Measurements from ENCODE around the gene SERPINA9.

The SERPINA9 gene

GRCh38 chr14:94460631-94461416 lies 15.2 kb downstream of the SERPINA9 start:
- TF ChIP-seq, protein P1, sequence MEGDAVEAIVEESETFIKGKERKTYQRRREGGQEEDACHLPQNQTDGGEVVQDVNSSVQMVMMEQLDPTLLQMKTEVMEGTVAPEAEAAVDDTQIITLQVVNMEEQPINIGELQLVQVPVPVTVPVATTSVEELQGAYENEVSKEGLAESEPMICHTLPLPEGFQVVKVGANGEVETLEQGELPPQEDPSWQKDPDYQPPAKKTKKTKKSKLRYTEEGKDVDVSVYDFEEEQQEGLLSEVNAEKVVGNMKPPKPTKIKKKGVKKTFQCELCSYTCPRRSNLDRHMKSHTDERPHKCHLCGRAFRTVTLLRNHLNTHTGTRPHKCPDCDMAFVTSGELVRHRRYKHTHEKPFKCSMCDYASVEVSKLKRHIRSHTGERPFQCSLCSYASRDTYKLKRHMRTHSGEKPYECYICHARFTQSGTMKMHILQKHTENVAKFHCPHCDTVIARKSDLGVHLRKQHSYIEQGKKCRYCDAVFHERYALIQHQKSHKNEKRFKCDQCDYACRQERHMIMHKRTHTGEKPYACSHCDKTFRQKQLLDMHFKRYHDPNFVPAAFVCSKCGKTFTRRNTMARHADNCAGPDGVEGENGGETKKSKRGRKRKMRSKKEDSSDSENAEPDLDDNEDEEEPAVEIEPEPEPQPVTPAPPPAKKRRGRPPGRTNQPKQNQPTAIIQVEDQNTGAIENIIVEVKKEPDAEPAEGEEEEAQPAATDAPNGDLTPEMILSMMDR (IDR thresholded peaks at IDR 0.05; ENCODE audit: control insufficient read depth, insufficient read depth, low read depth, low read length, missing control alignments), result no peak
- no peak for DNase-seq (ENCODE audit: low read depth)
- H3K4me3 ChIP-seq (ENCODE audit: control insufficient read depth, low read depth, low read length), result no peak overlapping the region

GRCh38 chr14:94458558-94459205 lies 17.3 kb downstream of the SERPINA9 start:
- TF ChIP-seq, protein P1 (IDR thresholded peaks at IDR 0.05; ENCODE audit: control insufficient read depth, insufficient read depth, low read depth, low read length, missing control alignments), result no peak
- no peak overlapping the region for H3K4me3 ChIP-seq (ENCODE audit: control insufficient read depth, low read depth, low read length)
- no peak for DNase-seq (ENCODE audit: low read depth)

GRCh38 chr14:94458096-94458495 lies 17.9 kb downstream of the SERPINA9 start:
- TF ChIP-seq, protein P1 (IDR thresholded peaks at IDR 0.05; ENCODE audit: control insufficient read depth, insufficient read depth, low read depth, low read length, missing control alignments), result no peak
- H3K4me3 ChIP-seq (ENCODE audit: control insufficient read depth, low read depth, low read length), result no peak overlapping the region
- no peak for DNase-seq (ENCODE audit: low read depth)

DNA sequence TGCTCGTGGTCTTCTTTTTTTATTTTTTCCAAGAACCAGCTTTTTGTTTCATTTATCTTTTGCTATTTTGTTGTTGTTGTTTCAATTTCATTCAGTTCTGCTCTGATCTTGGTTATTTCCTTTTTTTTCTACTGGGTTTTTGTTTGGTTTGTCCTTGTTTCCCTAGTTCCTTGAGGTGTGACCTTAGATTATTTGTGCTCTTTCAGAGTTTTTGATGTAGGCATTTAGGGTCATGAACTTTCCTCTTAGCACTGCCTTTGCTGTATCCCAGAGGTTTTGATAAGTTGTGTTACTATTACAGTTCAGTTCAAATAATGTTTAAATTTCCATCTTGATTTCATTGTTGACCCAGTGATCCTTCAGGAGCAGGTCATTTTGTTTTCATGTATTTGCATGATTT lies 20.1 kb downstream of the SERPINA9 start:
- H3K4me3 ChIP-seq (ENCODE audit: control insufficient read depth, low read depth, low read length), result no peak overlapping the region
- TF ChIP-seq, protein P1 (IDR thresholded peaks at IDR 0.05; ENCODE audit: control insufficient read depth, insufficient read depth, low read depth, low read length, missing control alignments), result no peak
- DNase-seq (ENCODE audit: low read depth), result no peak

- TF ChIP-seq, protein P1 (IDR thresholded peaks at IDR 0.05; ENCODE audit: control insufficient read depth, insufficient read depth, low read depth, low read length, missing control alignments), result no peak
- no peak for DNase-seq (ENCODE audit: low read depth)
- H3K4me3 ChIP-seq (ENCODE audit: control insufficient read depth, low read depth, low read length), result no peak overlapping the region
These were observed 24.2 kb downstream of the SERPINA9 start for GRCh38 chr14:94451826-94452225.

- no peak for DNase-seq (ENCODE audit: low read depth)
- TF ChIP-seq, protein P1 (IDR thresholded peaks at IDR 0.05; ENCODE audit: control insufficient read depth, insufficient read depth, low read depth, low read length, missing control alignments), result no peak
- H3K4me3 ChIP-seq (ENCODE audit: control insufficient read depth, low read depth, low read length), result no peak overlapping the region
These were observed 24.8 kb downstream of the SERPINA9 start for GRCh38 chr14:94451091-94451771.

Measured in AG09309 (cell line).